ENCODE data around the gene TENM4.

TENM4 gene

DNA sequence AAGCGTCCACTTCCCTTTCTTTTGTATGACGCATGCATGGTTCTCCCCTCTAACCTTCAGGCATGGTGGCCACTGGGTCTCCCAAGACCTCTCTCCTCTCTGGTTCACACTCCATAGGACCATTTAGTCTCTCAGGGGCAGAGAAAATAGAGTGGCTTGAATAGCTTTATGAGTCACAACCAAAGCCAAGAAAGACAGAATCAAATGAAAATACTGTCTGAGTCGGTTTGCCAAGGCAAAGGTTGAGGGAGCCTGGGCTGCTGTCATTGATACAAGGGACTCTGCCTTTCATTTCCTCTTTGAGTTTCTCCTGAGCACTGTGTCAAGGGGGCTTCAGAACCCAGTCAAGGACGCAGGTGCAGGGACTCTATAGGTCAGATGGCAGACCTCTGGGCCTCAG lies 44.2 kb downstream of the TENM4 start:
- Histone ChIP-seq H3K27me3 (ENCODE audit: control insufficient read depth, insufficient read depth, low read length, poor library complexity, severe bottlenecking) (no peaks in the 10 kb centered on the region), H3K4me1 (ENCODE audit: control insufficient read depth, insufficient read depth, low read length) (peaks cover 13% of the 10 kb centered on the region), H3K36me3 (ENCODE audit: control insufficient read depth, insufficient read depth, low read length) (no peaks in the 10 kb centered on the region), H3K4me3 (ENCODE audit: insufficient read depth, low read depth, low read length) (no peak overlapping the region), H3K9me3 (ENCODE audit: control insufficient read depth, low read length) (no peaks in the 10 kb centered on the region), H3K27ac (ENCODE audit: insufficient read depth, low read depth, low read length, poor library complexity, severe bottlenecking) (no peak overlapping the region)
- 93 to 94% methylated on average over 4 of the region's 4 CpGs for WGBS, 2 experiments

DNA sequence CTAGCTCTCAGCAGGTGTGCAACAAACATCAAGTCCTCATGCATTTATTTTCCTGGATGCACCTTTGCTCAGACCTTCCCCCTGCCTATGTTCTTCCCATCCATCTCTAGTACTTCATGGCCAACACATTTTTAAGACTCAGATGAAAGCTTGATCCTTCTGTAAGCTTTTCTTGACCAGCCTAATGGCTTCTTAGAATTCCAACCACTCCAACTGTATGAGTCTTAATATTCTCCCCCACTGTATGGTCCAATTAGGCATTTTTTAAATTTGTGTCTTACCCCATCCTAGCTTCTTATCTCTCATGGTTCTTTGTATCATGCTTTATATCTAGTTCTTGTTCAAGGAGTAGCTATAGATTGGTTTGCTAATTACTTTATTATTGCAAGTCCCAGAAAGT lies 44.8 kb downstream of the TENM4 start:
- Histone ChIP-seq H3K9me3 (ENCODE audit: control insufficient read depth, low read length) (no peaks in the 10 kb centered on the region), H3K36me3 (ENCODE audit: control insufficient read depth, insufficient read depth, low read length) (no peaks in the 10 kb centered on the region), H3K4me3 (ENCODE audit: insufficient read depth, low read depth, low read length) (no peak overlapping the region), H3K4me1 (ENCODE audit: control insufficient read depth, insufficient read depth, low read length) (peaks cover 13% of the 10 kb centered on the region), H3K27ac (ENCODE audit: insufficient read depth, low read depth, low read length, poor library complexity, severe bottlenecking) (no peak overlapping the region), H3K27me3 (ENCODE audit: control insufficient read depth, insufficient read depth, low read length, poor library complexity, severe bottlenecking) (no peaks in the 10 kb centered on the region)

GRCh38 chr11:79393362-79394043 lies 47.3 kb downstream of the TENM4 start:
- H3K4me1 ChIP-seq (ENCODE audit: control insufficient read depth, insufficient read depth, low read length), result peaks cover 9% of the 10 kb centered on the region
- no peak overlapping the region for H3K4me3 ChIP-seq (ENCODE audit: insufficient read depth, low read depth, low read length)
- WGBS, 2 experiments, result 13 to 14% methylated on average over 9 of the region's 9 CpGs
- H3K27me3 ChIP-seq (ENCODE audit: control insufficient read depth, insufficient read depth, low read length, poor library complexity, severe bottlenecking), result no peaks in the 10 kb centered on the region
- no peaks in the 10 kb centered on the region for H3K9me3 ChIP-seq (ENCODE audit: control insufficient read depth, low read length)
- H3K27ac ChIP-seq (ENCODE audit: insufficient read depth, low read depth, low read length, poor library complexity, severe bottlenecking), result no peak overlapping the region
- no peaks in the 10 kb centered on the region for H3K36me3 ChIP-seq (ENCODE audit: control insufficient read depth, insufficient read depth, low read length)

DNA sequence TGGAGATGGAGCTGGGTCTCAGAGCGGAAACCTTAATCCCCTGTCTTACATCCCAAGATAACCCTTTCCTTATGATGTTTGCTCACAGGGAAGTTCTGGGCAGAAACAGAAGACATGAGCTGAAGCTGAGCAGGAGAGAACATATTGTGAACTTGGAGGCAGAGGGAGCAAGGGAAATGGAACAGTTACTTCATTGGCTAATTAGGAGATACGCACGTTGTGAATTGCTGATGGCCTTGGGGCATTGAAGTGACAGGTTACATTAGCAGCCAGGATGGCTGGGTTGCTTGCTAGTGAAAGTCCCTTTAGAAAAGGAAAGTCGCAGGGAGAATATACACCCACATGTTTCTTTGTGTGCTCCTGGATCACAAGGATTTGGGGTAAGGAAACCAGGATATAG lies 48.7 kb downstream of the TENM4 start:
- Histone ChIP-seq H3K36me3 (ENCODE audit: control insufficient read depth, insufficient read depth, low read length) (no peaks in the 10 kb centered on the region), H3K27me3 (ENCODE audit: control insufficient read depth, insufficient read depth, low read length, poor library complexity, severe bottlenecking) (no peaks in the 10 kb centered on the region), H3K4me3 (ENCODE audit: insufficient read depth, low read depth, low read length) (no peak overlapping the region), H3K4me1 (ENCODE audit: control insufficient read depth, insufficient read depth, low read length) (peaks cover 9% of the 10 kb centered on the region), H3K27ac (ENCODE audit: insufficient read depth, low read depth, low read length, poor library complexity, severe bottlenecking) (no peak overlapping the region), H3K9me3 (ENCODE audit: control insufficient read depth, low read length) (no peaks in the 10 kb centered on the region)
- 58 to 64% methylated on average over 4 of the region's 4 CpGs for WGBS, 2 experiments

- 74 to 76% methylated on average over 2 of the region's 2 CpGs for WGBS, 2 experiments
- Histone ChIP-seq H3K9me3 (ENCODE audit: control insufficient read depth, low read length) (no peaks in the 10 kb centered on the region), H3K4me3 (ENCODE audit: insufficient read depth, low read depth, low read length) (no peak overlapping the region), H3K4me1 (ENCODE audit: control insufficient read depth, insufficient read depth, low read length) (peaks cover 9% of the 10 kb centered on the region), H3K27me3 (ENCODE audit: control insufficient read depth, insufficient read depth, low read length, poor library complexity, severe bottlenecking) (no peaks in the 10 kb centered on the region), H3K36me3 (ENCODE audit: control insufficient read depth, insufficient read depth, low read length) (no peaks in the 10 kb centered on the region), H3K27ac (ENCODE audit: insufficient read depth, low read depth, low read length, poor library complexity, severe bottlenecking) (no peak overlapping the region)
Measured at GRCh38 chr11:79390923-79391322, 49.9 kb downstream of the TENM4 start.

- no peaks in the 10 kb centered on the region for H3K9me3 ChIP-seq (ENCODE audit: control insufficient read depth, low read length)
- no peaks in the 10 kb centered on the region for H3K36me3 ChIP-seq (ENCODE audit: control insufficient read depth, insufficient read depth, low read length)
- no peaks in the 10 kb centered on the region for H3K27me3 ChIP-seq (ENCODE audit: control insufficient read depth, insufficient read depth, low read length, poor library complexity, severe bottlenecking)
- H3K27ac ChIP-seq (ENCODE audit: insufficient read depth, low read depth, low read length, poor library complexity, severe bottlenecking), result no peak overlapping the region
- peaks cover 9% of the 10 kb centered on the region for H3K4me1 ChIP-seq (ENCODE audit: control insufficient read depth, insufficient read depth, low read length)
- H3K4me3 ChIP-seq (ENCODE audit: insufficient read depth, low read depth, low read length), result no peak overlapping the region
- 91 to 97% methylated on average over 2 of the region's 2 CpGs for WGBS, 2 experiments
Measured at GRCh38 chr11:79390477-79390876, 50.4 kb downstream of the TENM4 start.

GRCh38 chr11:79388201-79388600 lies 52.6 kb downstream of the TENM4 start:
- H3K36me3 ChIP-seq (ENCODE audit: control insufficient read depth, insufficient read depth, low read length), result no peaks in the 10 kb centered on the region
- 86 to 92% methylated on average over 2 of the region's 2 CpGs for WGBS, 2 experiments
- H3K9me3 ChIP-seq (ENCODE audit: control insufficient read depth, low read length), result no peaks in the 10 kb centered on the region
- no peaks in the 10 kb centered on the region for H3K4me1 ChIP-seq (ENCODE audit: control insufficient read depth, insufficient read depth, low read length)
- H3K27ac ChIP-seq (ENCODE audit: insufficient read depth, low read depth, low read length, poor library complexity, severe bottlenecking), result no peak overlapping the region
- H3K27me3 ChIP-seq (ENCODE audit: control insufficient read depth, insufficient read depth, low read length, poor library complexity, severe bottlenecking), result no peaks in the 10 kb centered on the region
- H3K4me3 ChIP-seq (ENCODE audit: insufficient read depth, low read depth, low read length), result no peak overlapping the region

- Histone ChIP-seq H3K4me1 (ENCODE audit: control insufficient read depth, insufficient read depth, low read length) (no peaks in the 10 kb centered on the region), H3K4me3 (ENCODE audit: insufficient read depth, low read depth, low read length) (no peak overlapping the region), H3K36me3 (ENCODE audit: control insufficient read depth, insufficient read depth, low read length) (no peaks in the 10 kb centered on the region), H3K27me3 (ENCODE audit: control insufficient read depth, insufficient read depth, low read length, poor library complexity, severe bottlenecking) (no peaks in the 10 kb centered on the region), H3K27ac (ENCODE audit: insufficient read depth, low read depth, low read length, poor library complexity, severe bottlenecking) (no peak overlapping the region), H3K9me3 (ENCODE audit: control insufficient read depth, low read length) (no peaks in the 10 kb centered on the region)
- 93 to 96% methylated on average over 3 of the region's 3 CpGs for WGBS, 2 experiments
Measured at GRCh38 chr11:79383874-79384273, 57.0 kb downstream of the TENM4 start.

- Histone ChIP-seq H3K4me1 (ENCODE audit: control insufficient read depth, insufficient read depth, low read length) (no peaks in the 10 kb centered on the region), H3K36me3 (ENCODE audit: control insufficient read depth, insufficient read depth, low read length) (no peaks in the 10 kb centered on the region), H3K27ac (ENCODE audit: insufficient read depth, low read depth, low read length, poor library complexity, severe bottlenecking) (no peak overlapping the region), H3K27me3 (ENCODE audit: control insufficient read depth, insufficient read depth, low read length, poor library complexity, severe bottlenecking) (no peaks in the 10 kb centered on the region), H3K4me3 (ENCODE audit: insufficient read depth, low read depth, low read length) (no peak overlapping the region), H3K9me3 (ENCODE audit: control insufficient read depth, low read length) (no peaks in the 10 kb centered on the region)
- WGBS, 2 experiments, result 81 to 83% methylated on average over 6 of the region's 6 CpGs
Measured at GRCh38 chr11:79382301-79383050, 58.4 kb downstream of the TENM4 start.

- H3K4me3 ChIP-seq (ENCODE audit: insufficient read depth, low read depth, low read length), result no peak overlapping the region
- H3K9me3 ChIP-seq (ENCODE audit: control insufficient read depth, low read length), result no peaks in the 10 kb centered on the region
- 71 to 78% methylated on average over 3 of the region's 3 CpGs for WGBS, 2 experiments
- H3K36me3 ChIP-seq (ENCODE audit: control insufficient read depth, insufficient read depth, low read length), result no peaks in the 10 kb centered on the region
- H3K27ac ChIP-seq (ENCODE audit: insufficient read depth, low read depth, low read length, poor library complexity, severe bottlenecking), result no peak overlapping the region
- no peaks in the 10 kb centered on the region for H3K27me3 ChIP-seq (ENCODE audit: control insufficient read depth, insufficient read depth, low read length, poor library complexity, severe bottlenecking)
- H3K4me1 ChIP-seq (ENCODE audit: control insufficient read depth, insufficient read depth, low read length), result peaks cover 4% of the 10 kb centered on the region
Measured at GRCh38 chr11:79381036-79381435, 59.8 kb downstream of the TENM4 start.

All from ectodermal cell (in vitro differentiated cells).